Neuron (in vitro differentiated cells): Measurements from ENCODE around the gene GPR152.

Source experiments
- H2AFZ ChIP-seq: one replicate; pipeline ENCODE4 v1.6.1; 2013; ENCODE audit warnings: low read depth, mild to moderate bottlenecking, inconsistent platforms, low read length, moderate library complexity
- H3K27me3 ChIP-seq: one replicate; pipeline ENCODE4 v1.6.1; 2013; ENCODE audit warnings: low read length; ENCODE audit not compliant: insufficient read depth
- H3K36me3 ChIP-seq: one replicate; pipeline ENCODE4 v1.6.1; 2013; ENCODE audit warnings: low read length; ENCODE audit not compliant: insufficient read depth
- H3K4me1 ChIP-seq: one replicate; pipeline ENCODE4 v1.6.1; 2013; ENCODE audit warnings: low read length; ENCODE audit not compliant: insufficient read depth
- H3K4me3 ChIP-seq: 2 replicates; pipeline ENCODE4 v1.5.1; 2013; ENCODE audit warnings: mild to moderate bottlenecking, low read length, moderate library complexity
- H3K9me3 ChIP-seq: one replicate; pipeline ENCODE4 v1.6.1; 2013; ENCODE audit warnings: low read length

GPR152 gene

DNA sequence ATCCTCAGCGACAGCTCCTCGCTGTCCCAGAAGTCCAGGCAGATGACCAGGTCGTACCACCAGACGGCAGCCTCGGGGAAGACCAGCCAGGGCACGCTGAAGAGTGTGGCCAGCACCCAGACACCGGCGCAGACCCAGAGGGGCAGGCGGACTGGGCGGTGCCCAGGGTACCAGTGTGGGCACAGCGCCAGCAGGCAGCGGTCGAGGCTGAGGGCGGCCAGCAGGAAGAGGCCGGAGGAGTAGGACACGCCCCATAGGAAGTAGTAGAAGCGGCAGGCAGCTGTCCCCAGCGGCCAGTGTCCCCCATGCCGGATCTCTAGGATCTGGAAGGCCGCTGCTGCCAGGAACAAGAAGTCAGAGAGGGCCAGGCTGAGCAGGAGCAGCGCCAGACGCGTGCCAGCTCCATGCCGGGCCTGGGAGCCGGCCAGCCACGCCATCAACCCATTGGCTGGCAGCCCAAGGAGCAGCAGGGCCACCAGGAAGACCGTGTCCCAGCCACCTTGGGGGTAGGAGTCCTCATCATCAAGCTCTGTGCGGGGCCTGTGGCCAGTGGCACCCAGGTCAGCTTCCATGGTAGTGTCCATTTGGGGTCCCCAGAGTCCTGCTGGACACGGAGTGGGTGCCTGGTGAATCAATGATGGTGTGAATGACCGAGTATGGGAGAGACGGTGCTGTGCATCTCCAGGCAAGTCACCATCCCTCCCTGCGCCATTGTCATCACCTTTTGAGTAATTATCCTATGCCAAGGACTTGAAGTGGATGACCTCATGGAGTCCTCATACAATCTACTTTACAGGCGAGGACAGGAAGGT lies at the start of gene GPR152:
Gene GPR152, minus strand, starts transcription at position 589 of the 812 bp plus-strand sequence. Its CDS starts 5 bp downstream, at position 584.
- no peaks in the 10 kb centered on the region for H3K36me3 ChIP-seq
- no peak within 1 kb of the TSS for H3K4me3 ChIP-seq
- no peak within 1 kb of the TSS for H2AFZ ChIP-seq
- peaks cover 3% of the 10 kb centered on the region for H3K4me1 ChIP-seq
- no peaks in the 10 kb centered on the region for H3K27me3 ChIP-seq
- H3K9me3 ChIP-seq: no peaks in the 10 kb centered on the region

DNA sequence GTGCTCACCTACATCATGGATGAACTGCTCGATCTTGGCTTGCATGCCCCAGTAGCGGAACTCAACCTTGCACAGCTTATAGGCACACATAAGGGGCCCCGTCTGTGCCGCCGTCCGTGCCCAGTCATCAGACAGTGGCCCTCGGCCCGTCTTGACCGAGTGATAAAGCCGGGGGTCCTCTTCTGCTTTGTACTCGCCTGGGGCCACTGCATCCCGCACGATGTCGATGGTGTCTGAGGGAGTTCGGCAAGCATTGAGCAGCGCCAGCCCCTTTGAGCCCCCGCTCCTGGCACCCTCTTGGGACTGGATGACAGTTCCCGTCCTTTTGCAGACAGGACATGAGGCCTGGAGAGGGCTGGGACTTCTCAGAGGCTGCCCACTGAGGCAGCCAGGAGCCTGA lies 49.3 kb upstream of the GPR152 start:
- Histone ChIP-seq H3K9me3 (no peaks in the 10 kb centered on the region), H2AFZ (no peak overlapping the region), H3K4me3 (no peak overlapping the region), H3K36me3 (peaks cover 26% of the 10 kb centered on the region), H3K27me3 (no peaks in the 10 kb centered on the region), H3K4me1 (peaks cover 25% of the 10 kb centered on the region)

GRCh38 chr11:67500831-67501715 lies 48.5 kb upstream of the GPR152 start:
- H2AFZ ChIP-seq: no peak overlapping the region
- H3K4me3 ChIP-seq: no peak overlapping the region
- H3K4me1 ChIP-seq: peaks cover 21% of the 10 kb centered on the region
- H3K27me3 ChIP-seq: no peaks in the 10 kb centered on the region
- peaks cover 28% of the 10 kb centered on the region for H3K36me3 ChIP-seq
- no peaks in the 10 kb centered on the region for H3K9me3 ChIP-seq

GRCh38 chr11:67500484-67500821 lies 47.9 kb upstream of the GPR152 start:
- H3K4me3 ChIP-seq: no peak overlapping the region
- H3K4me1 ChIP-seq: peaks cover 15% of the 10 kb centered on the region
- peaks cover 34% of the 10 kb centered on the region for H3K36me3 ChIP-seq
- H2AFZ ChIP-seq: no peak overlapping the region
- H3K9me3 ChIP-seq: no peaks in the 10 kb centered on the region
- no peaks in the 10 kb centered on the region for H3K27me3 ChIP-seq

DNA sequence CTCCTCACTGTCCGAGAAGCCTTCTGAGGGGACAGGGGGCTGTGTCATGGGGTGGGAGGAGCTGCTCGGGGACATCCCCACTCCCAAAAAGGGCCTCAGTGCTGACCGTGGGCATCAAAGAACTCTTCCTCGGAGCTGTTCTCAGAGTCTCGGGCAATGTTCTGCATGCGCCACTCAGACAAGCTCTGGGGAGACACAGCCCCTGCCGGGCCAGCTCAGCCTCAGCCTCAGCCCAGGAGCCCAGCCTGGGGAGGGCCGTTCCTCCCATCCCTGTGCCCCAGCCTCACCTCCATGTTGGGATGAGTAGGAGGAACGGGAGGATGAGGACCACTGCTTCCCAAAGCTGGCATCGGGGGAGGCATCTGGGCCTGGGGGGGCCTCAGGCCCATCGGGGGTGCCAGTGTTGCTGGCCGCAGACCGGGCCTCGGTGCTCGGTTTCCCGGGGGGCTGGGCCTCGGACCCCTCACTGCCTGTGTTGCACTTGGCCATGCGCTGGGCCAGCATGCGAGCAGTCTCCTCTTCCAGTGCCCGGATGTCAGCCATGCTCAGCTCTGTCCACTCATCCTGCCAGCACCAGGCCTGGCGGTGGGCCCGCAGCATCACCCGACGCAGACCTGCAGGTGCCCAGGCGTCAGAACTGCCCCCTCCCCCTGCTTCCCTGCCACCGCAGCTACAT lies 47.4 kb upstream of the GPR152 start:
- H3K4me1 ChIP-seq: peaks cover 13% of the 10 kb centered on the region
- H3K27me3 ChIP-seq: no peaks in the 10 kb centered on the region
- H3K36me3 ChIP-seq: peaks cover 39% of the 10 kb centered on the region
- no peaks in the 10 kb centered on the region for H3K9me3 ChIP-seq
- no peak overlapping the region for H3K4me3 ChIP-seq
- H2AFZ ChIP-seq: no peak overlapping the region

DNA sequence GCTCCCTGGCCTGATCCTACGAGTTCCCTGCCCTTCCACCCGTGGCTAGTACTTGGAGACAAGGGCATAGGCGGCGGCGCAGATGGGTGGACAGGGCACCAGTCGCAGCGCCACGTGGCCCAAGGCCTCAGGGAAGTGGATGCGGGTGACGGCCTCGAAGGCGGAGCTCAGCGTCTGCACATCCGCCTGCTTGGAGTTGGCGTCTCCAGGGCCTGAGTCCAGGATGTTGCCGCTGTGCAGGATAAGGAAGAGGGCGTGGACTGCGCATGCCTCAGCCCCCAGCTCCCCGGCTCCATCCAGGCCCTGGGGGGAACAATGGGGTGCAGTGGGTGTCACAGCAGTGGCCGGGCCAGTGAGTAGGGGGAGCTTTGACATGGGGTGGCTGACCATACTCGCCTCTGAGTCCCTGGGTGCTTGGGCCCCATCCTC lies 46.0 kb upstream of the GPR152 start:
- no peak overlapping the region for H2AFZ ChIP-seq
- peaks cover 51% of the 10 kb centered on the region for H3K36me3 ChIP-seq
- peaks cover 9% of the 10 kb centered on the region for H3K4me1 ChIP-seq
- no peaks in the 10 kb centered on the region for H3K27me3 ChIP-seq
- H3K4me3 ChIP-seq: no peak overlapping the region
- no peaks in the 10 kb centered on the region for H3K9me3 ChIP-seq

DNA sequence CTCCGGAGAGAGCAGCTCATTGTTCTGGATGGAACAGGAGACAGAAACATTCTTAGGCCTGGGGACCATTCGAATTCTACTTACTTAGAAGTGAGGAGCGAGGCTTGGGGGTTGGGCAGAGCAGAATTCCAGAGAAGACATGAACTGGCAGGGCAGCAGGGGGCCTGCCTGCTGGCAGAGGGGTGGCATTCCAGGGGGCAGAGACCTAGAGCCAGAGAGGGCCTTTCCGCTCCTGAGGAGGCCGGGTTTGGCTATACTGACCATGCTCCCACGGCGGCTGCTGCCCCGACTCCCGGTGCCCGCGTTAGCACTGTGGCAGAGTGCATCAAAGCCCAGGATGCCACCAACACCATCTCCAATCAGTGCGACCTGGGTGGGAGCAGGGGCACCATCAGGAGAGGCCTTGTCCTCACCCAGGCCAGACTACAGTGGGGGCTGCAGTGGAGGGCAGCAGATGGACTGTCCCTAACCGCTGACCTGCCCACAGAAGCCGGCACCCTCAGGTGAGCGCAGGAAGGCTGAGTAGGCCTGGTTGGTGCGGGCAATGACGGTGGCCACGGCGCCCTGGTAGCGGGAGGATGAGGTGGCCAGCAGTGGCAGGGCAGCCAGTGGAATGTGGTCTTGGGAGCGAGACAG lies 45.2 kb upstream of the GPR152 start:
- H3K36me3 ChIP-seq: peaks cover 58% of the 10 kb centered on the region

GRCh38 chr11:67496113-67496512 lies 43.6 kb upstream of the GPR152 start:
- Histone ChIP-seq H3K36me3 (peaks cover 62% of the 10 kb centered on the region), H3K9me3 (no peaks in the 10 kb centered on the region), H2AFZ (no peak overlapping the region), H3K4me3 (no peak overlapping the region), H3K4me1 (peaks cover 1% of the 10 kb centered on the region), H3K27me3 (no peaks in the 10 kb centered on the region)

More for the DNA sequence above, 45.2 kb upstream of the GPR152 start:
- Histone ChIP-seq H3K4me3 (no peak overlapping the region), H3K27me3 (no peaks in the 10 kb centered on the region), H2AFZ (no peak overlapping the region), H3K9me3 (no peaks in the 10 kb centered on the region), H3K4me1 (peaks cover 2% of the 10 kb centered on the region)

- Histone ChIP-seq H3K9me3 (no peaks in the 10 kb centered on the region), H3K4me3 (no peak overlapping the region), H3K27me3 (no peaks in the 10 kb centered on the region), H2AFZ (no peak overlapping the region), H3K36me3 (peaks cover 66% of the 10 kb centered on the region), H3K4me1 (peaks cover 4% of the 10 kb centered on the region)
Measured at GRCh38 chr11:67495234-67496005, 42.9 kb upstream of the GPR152 start.

GRCh38 chr11:67494371-67495233 lies 42.1 kb upstream of the GPR152 start:
- Histone ChIP-seq H3K36me3 (peaks cover 70% of the 10 kb centered on the region), H3K4me3 (no peak overlapping the region), H3K9me3 (no peaks in the 10 kb centered on the region), H3K27me3 (no peaks in the 10 kb centered on the region), H2AFZ (no peak overlapping the region), H3K4me1 (peaks cover 6% of the 10 kb centered on the region)

DNA sequence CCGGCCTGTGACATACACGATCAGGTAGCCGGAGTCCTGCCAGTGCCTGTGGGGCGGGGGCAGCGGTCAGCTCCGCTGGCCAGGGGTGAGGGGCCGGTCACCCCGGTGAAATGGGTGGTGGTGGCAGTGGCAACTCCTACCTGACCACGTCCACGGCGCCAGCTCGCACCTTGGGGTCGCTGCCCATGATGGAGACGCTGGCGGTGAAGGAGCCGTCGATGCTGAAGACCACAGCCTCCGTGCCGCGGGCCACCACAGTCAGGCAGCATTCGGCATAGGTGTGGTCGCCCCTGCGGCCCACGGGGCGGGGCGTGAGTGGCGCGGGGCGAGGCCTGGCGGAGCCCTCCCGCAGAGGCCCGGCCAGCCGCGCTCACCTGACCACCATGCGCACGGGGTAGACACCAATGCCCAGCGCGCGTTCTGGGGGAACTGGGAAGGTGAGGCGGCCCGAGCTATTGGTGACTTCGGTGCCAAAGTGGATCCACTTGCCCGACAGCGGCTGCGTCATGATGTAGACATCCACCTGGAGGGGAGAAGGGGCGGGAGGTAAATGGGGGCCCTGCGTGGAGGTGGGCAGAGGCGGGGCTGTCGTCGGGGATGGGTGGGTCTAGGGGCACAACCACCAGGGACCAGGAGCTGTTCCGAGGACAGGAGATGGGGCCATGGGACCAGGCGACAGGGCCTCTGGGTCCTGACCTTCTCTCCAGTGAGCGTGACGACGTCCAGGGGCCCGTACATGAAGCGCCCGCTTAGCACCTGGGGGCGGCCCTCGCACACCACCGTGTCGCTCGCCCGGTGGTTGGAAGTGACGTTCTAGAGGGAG lies 41.2 kb upstream of the GPR152 start:
- Histone ChIP-seq H3K36me3 (peaks cover 70% of the 10 kb centered on the region), H3K4me1 (peaks cover 6% of the 10 kb centered on the region), H3K4me3 (no peak overlapping the region), H3K27me3 (no peaks in the 10 kb centered on the region), H2AFZ (no peak overlapping the region), H3K9me3 (no peaks in the 10 kb centered on the region)
